SK-MEL-5 (cell line): ENCODE results near the gene CEBPG. TPM values are rescaled to one million over a fixed set of nuclear protein-coding genes. Genes with fewer than 3 reads are reported as not detected.

ENCODE experiments used
- DNase-seq: peaks from one replicate; pipeline ENCODE4 v3.0.0-alpha.2; 2016; ENCODE audit warnings: low read depth, low spot score
- in situ Hi-C: cut with HindIII; loops from 2 replicates; pipeline ENCODE4 v1.10.0; 2016; ENCODE audit warnings: low sequenced_read_pairs, high pct_unique_total_duplicates, low pct_unique_long_range_greater_than_20kb
- total RNA-seq: library from RNA; depleted of rRNA; stranded (reverse); fragments of >200 nt; shearing (Covaris generic); gene quantifications from 2 replicates; pipeline ENCODE4 v1.2.3, GENCODE V29; 2014

The CEBPG gene
- total RNA-seq, 1 experiment from 2014 or later: 33.4 TPM

GRCh38 chr19:33399745-33400681 is 26.5 kb downstream of the CEBPG start:
- no peak for DNase-seq
- in situ Hi-C loops: no loop called here

- no peak for DNase-seq
- in situ Hi-C loops: no loop called here
Observed at GRCh38 chr19:33400856-33401682, 27.6 kb downstream of the CEBPG start.

DNA sequence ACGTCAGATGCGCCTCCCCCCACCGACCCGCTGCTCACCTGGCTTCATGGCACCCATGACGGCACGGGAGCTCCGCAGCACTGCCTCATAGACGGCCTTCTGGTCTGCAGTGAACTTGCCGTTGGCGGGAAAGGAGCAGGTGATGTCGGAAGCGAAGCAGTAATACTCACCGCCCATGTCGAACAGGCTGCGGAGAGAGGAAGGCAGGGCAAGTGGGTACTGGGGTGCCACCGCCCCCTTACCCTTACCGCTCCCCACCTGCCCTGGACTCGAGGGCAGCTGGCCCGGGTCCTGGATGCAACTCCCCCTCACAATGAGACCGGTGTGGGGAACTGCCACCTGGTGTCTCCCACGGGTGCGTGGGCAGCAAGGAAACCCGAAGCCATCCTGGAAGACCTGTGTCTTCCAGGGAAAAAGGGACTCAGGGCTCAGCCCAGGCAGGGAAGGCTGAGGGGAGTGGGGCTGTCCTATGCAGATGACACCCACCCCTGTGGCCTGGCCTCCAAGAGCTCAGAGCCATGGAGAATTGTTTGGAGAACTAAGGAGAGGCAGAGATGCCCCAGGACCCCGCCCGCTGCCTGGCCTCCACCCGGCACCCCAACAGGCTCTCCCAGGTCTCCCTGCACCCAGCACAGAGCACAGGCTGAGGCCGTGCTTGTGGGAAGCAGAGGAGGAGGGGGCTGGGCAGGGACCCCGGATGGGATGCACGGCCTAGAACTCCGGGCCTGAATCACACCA is 28.3 kb downstream of the CEBPG start:
- in situ Hi-C loops: no loop called here
- DNase-seq: no peak

DNA sequence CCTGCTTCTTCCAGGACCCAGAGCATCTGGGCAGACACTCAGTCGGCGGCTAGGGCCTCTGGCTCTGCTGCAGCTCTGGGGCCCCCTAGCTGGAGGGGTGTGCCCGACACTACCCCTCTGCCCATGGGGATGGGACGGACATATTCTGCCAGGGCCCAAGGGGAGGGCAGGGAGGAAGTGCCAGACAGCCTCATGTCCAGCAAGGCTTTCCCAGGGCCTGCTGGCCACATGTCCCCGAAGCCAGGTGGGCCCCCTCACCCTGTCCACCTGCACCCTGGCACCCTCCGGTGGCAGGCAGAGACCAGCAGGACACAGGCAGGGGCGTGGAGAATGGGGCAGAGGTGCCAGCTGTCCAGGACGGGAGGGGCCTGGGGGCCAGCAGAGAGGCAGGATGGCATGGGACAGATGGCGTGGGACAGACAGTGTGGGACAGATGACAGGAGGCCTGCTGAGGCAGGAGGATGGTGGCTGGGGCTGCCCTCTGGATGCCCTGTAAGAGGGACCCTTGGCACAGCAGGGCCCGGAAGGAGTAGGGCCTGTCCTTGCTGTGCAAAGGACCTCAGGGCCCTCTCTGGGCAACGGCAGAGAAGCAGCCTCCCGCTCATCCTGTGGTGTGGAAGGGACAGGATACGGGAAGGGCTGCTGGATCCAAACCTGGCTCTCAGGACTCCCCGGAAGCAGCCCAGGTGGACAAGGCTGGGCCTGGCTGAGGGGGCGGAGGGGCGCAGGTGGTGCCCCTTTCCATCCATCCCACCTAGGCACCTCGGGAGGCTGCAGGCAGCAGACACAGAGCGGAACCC is 29.1 kb downstream of the CEBPG start:
- DNase-seq: no peak

DNA sequence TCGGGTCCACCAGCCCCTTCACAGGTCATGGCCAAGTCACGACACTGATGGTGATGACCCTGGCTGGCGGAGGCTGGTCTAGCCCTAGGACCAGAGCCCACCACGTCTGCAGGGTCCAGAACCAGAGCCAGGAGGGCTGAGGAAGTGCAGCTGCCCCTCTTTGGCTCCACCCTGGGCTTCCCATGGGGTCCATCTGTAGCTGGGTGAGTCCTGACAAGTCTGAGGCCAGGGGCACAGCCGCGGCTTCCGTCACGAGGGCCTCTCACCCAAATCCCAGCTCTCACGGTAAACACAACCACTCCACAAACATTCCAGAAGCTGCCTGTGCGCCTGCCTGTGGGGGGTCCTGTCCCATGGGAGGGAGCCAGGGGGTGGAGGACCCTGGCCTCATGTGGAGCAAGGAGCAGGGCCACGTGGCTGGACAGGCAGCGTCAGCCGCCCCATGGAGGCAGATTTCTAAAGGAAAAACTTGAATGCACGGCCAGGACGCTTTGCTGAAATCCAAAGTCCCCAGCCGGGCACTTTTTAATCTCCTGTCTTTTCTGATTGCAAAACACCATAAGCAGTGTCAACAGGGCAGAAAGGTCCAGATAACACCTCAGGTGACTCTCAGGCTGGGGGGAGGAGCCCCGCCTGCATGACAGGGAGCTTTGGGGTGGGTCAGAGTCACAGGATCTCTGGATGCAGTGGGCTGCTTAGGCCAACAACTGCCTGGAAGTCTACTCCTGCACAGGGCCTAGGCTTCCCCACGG is 29.9 kb downstream of the CEBPG start:
- in situ Hi-C loops: no loop called here
- DNase-seq: no peak

More for the DNA sequence above, 29.1 kb downstream of the CEBPG start:
- in situ Hi-C loops: no loop called here

DNA sequence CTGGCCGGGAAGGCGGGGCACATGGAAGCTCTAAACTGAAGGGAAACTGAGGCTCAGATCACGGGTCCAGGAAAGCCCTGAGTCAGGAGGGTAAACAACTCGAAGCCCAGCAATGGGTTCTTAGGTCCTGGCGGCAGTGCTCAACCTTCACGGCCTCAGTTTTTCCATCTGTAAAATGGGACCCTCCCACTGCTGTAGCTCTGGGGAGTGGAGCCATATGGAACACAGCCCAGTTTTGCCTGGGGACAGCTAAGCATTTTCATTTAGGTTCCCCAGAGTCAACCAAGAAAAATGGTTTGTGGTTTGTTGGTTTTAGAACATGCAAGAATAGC is 30.4 kb downstream of the CEBPG start:
- in situ Hi-C loops: no loop called here
- no peak for DNase-seq

DNA sequence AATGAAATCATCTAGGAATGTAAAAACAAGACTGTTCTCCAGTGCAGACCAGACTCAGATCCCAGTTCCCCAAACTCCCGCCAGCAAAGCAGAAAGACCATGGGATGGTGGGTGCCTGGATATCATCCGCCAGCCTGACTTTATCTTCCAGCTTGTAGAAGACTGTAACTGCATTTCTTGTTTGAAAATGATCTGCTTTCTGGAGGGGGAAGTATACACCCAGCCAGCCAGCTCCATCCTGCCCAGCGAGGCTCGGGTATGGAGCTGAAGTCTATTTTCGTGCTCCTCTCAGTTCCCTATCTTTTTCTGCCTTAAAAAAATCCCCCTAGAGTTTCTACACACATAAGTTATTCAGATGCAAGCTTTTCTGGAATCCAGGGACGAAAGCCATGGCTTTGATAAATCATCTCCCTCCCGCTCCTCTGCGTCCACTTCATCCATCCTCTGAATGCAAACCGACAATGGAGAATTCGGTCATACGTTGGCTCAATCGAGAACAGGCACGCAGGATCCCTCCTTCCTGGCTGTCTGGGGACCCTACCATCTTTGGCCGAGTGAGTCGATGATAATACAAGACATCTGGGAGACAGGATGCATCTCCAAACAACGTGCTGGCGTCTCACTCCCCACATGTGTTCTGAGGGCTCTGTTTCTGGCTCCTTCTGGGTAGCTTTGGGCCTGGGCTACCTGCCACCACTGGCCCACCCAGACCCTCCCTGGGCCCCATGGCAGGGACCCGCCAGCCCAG is 31.2 kb downstream of the CEBPG start:
- DNase-seq: no peak
- in situ Hi-C loops: no loop called here

GRCh38 chr19:33405254-33405552 is 31.7 kb downstream of the CEBPG start:
- in situ Hi-C loops: no loop called here

GRCh38 chr19:33405553-33406461 is 32.3 kb downstream of the CEBPG start:
- in situ Hi-C loops: no loop called here
- DNase-seq: no peak

More at GRCh38 chr19:33405254-33405552, 31.7 kb downstream of the CEBPG start:
- DNase-seq: no peak

DNA sequence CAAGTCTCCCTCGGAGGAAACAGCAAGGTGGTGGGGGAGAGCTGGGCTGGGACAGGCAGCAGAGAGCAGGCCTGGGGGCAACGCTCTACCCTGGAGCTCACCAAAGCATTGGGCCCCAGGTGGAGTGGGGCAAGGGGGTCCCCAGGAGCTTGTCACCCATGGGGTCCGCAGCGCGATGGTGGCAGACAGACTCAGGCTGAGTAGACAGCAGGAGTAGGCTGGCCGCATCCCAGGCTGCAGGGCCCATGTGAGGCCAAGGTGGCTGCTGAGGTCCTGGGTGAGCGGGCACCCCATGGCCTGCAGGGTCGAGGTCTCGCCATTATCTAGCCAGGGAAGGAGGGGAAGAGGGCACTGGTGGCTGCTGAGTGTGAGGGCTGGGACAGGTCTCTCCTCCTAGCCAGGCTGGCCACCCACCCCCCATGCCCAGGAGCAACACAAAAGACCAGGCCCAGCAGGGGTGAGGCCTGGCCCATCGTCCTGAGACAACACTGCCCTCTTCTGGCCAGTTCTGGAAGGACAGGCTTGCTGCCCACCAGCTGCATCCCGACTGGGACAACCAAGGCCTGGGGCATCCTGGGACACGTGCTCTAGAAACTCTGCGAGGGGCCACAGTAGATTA is 33.1 kb downstream of the CEBPG start:
- peak; percentile 63 for DNase-seq
- in situ Hi-C loops: no loop called here

DNA sequence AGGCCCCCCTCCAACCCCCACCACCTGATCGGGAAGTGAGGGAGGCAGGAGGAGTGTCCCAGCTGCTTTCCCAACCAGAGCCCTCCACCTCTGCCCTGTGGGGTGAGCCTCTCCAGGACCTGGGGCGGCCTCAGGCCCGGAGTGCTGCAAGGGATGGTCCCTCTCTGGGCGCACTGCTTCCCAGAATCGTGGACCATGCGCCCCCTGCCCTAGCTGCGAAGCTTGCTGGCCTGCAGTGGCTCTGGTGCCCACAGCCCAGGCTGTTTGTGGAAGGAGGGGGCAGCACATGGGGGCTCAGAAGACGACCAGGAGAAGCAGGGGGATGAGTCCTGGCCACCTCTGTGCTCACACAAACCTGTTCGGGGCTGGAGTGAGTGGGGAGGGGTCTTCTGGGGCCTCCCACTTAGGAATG is 33.6 kb downstream of the CEBPG start:
- in situ Hi-C loops: no loop called here
- DNase-seq: no peak

DNA sequence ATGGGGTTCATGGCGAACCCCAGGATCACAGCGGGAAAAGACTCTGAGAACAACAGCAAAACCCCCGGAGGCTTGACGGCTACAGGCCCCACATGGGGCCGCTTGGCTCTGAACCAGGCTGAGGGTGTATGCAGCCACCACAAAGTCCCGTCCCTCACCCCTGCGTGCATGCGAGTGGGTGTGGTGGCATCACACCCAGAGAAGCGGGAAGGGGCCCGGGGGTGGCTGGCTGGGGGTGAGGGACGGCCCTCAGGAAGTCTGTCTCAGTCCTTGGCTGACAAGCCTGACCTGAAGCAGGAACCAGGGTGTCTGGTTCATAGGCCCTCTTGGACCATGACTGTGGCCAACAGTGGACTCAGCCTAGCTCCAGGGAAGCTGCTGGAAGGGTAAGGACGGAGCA is 34.2 kb downstream of the CEBPG start:
- no peak for DNase-seq

GRCh38 chr19:33408116-33408515 is 34.6 kb downstream of the CEBPG start:
- DNase-seq: no peak
- in situ Hi-C loops: no loop called here

More for the DNA sequence above, 34.2 kb downstream of the CEBPG start:
- in situ Hi-C loops: no loop called here

GRCh38 chr19:33408538-33409434 is 35.3 kb downstream of the CEBPG start:
- in situ Hi-C loops: no loop called here
- no peak for DNase-seq
